GM19035 (cell line): Measurements from ENCODE around the gene ATP6V0E1.

Experiments used
- ATAC-seq: cut with Tn5 transposase; IDR thresholded peaks from one replicate; pipeline ENCODE4 v1.9.1; 2021; ENCODE audit not compliant: unreplicated experiment

ATP6V0E1 gene

DNA sequence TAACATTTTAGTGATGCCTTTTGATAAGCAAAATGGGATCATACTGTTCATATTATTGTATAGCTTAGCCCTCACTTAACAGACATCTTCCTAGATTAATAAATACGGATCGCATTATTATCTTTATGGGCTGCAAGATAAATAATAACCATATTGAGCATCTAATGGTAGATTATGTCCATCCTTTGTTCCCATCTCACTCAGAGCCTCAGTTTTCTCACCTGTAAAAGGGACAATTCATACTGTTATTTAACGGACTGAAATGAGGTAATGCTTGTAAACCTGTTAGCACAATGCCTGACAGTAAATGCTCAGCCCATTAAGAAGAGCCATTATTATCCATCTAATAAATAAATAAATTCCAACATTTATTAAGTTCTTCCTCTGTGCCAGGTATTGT is 27.3 kb upstream of the ATP6V0E1 start:
- no peak for ATAC-seq

- ATAC-seq: no peak
Observed at GRCh38 chr5:172956936-172957335, 26.6 kb upstream of the ATP6V0E1 start.

DNA sequence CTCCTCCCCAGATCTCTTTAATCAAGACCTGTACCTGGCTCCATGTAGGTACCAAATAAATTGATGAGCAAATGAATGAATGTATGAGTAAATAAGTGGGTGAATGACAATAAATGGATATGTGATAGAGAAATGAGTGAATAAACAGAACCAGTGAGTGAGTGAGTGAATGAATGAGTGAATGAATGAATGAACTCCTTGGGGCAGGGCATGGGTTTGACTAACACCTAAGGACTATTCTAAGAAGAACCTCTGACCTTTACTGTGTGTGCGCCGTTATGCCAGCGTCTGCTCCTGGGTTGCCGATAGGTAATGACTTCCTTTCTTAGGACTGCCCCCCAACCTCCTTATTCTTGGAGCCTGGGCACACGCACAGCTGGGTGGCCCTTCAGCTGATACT is 26.1 kb upstream of the ATP6V0E1 start:
- no peak for ATAC-seq

GRCh38 chr5:172958331-172959046 is 25.1 kb upstream of the ATP6V0E1 start:
- ATAC-seq: peak; percentile 67

- ATAC-seq: no peak
Observed at GRCh38 chr5:172959824-172960799, 23.5 kb upstream of the ATP6V0E1 start.

DNA sequence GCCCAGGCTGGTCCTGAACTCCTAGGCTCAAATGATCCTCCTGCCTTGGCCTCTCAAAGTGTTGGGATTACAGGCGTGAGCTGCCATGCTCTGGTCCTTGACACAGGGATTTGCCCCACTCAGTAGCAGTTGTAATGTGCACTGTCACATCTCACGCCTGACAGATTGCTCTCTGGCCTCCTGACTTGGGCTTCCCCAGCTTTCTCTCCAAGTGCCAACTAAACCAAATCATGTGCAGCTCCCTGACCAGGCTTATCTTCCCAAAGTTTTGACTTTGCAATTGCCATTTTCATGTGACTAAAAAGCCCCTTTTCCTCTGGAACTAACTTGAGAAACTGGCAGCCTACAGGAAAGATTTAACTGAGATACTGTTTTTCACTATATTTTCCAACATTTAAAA is 13.7 kb upstream of the ATP6V0E1 start:
- ATAC-seq: no peak

GRCh38 chr5:172971482-172971881 is 12.1 kb upstream of the ATP6V0E1 start:
- no peak for ATAC-seq

- no peak for ATAC-seq
Observed at GRCh38 chr5:172972552-172972951, 11.0 kb upstream of the ATP6V0E1 start.

- ATAC-seq: no peak
Observed at GRCh38 chr5:172973127-172973916, 10.2 kb upstream of the ATP6V0E1 start.

GRCh38 chr5:172973931-172974330 is 9.6 kb upstream of the ATP6V0E1 start:
- no peak for ATAC-seq

- no peak for ATAC-seq
Observed at GRCh38 chr5:172975289-172975688, 8.3 kb upstream of the ATP6V0E1 start.

- no peak for ATAC-seq
Observed at GRCh38 chr5:172979778-172980177, 3.8 kb upstream of the ATP6V0E1 start.

GRCh38 chr5:172981931-172982330 is 1.6 kb upstream of the ATP6V0E1 start:
- no peak for ATAC-seq

DNA sequence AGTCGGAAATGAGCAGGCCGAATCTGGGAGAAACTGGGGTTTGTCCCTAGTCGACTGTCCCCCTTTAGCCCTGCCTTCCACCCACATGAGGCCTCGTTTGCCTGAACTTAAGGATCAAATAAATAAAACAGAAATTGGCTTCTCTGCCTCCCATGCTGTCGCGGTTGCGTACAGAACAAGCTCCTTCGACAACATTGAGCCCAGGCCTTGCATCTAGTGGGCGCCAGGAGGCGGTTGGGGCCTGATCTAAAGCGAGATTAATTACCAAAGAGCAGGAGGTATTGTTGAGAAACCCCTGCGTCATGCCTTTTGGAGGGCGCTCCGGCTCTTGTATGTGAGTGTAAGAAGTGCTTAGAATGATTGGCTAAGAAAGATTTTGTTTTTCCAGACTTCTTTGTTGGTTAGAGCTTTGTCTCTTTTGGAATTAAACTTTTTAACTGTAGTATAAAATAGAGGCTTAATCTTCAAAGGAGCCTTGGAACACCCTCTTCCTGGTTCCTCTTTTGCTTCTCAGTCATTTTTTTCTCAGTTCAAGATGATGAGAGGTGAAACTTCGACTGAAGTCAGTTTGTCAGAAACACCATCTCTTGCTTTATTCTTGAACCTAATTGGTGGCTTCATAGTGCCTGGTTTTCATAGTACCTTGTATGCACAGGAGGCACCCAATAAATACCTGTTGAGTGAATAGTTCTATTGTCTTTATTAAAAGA is 828 bp downstream of the ATP6V0E1 start:
- peak; percentile 63 for ATAC-seq

- ATAC-seq: no peak
Observed at GRCh38 chr5:172985596-172985995, 2.0 kb downstream of the ATP6V0E1 start.

GRCh38 chr5:172988276-172988675 is 4.7 kb downstream of the ATP6V0E1 start:
- ATAC-seq: no peak

- no peak for ATAC-seq
Observed at GRCh38 chr5:172990776-172991175, 7.2 kb downstream of the ATP6V0E1 start.

DNA sequence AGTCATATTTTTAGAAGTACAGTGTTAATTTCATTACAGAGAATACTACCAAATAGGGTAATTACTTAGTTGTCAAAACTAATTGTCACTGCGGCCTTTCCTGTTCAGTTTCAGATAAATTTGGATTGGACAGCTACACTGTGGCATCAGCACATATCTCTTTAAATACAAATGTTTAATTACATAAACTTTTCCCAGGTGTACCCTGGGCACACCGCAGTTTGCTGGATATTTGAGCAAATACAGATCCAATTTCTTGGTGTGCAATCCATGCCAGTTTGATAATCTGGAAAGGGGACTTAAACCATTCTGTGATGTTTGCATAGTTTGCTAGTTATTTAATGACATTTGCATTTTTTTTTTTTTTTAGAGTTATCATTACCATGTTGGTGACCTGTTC is 10.8 kb downstream of the ATP6V0E1 start:
- no peak for ATAC-seq

GRCh38 chr5:172999372-172999973 is 15.9 kb downstream of the ATP6V0E1 start:
- ATAC-seq: no peak

DNA sequence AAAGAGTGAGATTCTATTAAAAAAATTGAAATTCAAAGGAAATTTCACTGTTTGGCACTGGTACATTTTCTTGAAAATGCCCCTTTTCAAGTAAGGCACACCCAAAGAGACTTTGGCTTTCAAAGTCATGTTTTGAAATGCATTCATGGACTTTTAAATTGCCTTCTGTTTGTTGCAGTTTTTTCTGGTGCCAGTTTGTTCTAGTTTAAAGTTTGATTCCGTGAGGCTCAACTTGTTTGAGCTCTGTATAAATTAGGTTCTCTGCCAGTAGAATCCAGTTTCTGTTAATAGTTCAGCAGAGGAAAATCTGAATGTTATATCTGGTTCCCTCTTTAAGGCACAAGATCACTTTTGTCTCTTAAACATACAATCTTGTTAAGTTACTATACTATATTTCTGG is 16.4 kb downstream of the ATP6V0E1 start:
- ATAC-seq: no peak
